Mesenchymal stem cell (in vitro differentiated cells and primary cell): ENCODE measurements around the gene EPC2.

Experiments
- DNase-seq: peaks from one replicate; pipeline ENCODE4 v3.0.0-alpha.2; 2013
- H2AFZ ChIP-seq: one replicate; pipeline ENCODE4 v1.6.1; 2013; ENCODE audit warnings: low read depth, mild to moderate bottlenecking, control low read depth, inconsistent platforms, low read length, moderate library complexity
- H2AK5ac ChIP-seq: 2 replicates; pipeline ENCODE4 v1.6.1; 2013; ENCODE audit warnings: low read length, moderate library complexity, mild to moderate bottlenecking, inconsistent platforms; ENCODE audit not compliant: severe bottlenecking
- H2BK120ac ChIP-seq: one replicate; pipeline ENCODE4 v1.6.1; 2013; ENCODE audit warnings: low read depth, mild to moderate bottlenecking, inconsistent platforms, low read length, moderate library complexity
- H2BK12ac ChIP-seq, 2 experiments: one replicate each; pipeline ENCODE4 v1.6.1; 2013; ENCODE audit warnings: inconsistent platforms in 2 of 2, low read length in 2 of 2, mild to moderate bottlenecking in 2 of 2, moderate library complexity in 2 of 2, control low read depth in 1 of 2
- H2BK15ac ChIP-seq: one replicate; pipeline ENCODE4 v1.6.1; 2013; ENCODE audit warnings: mild to moderate bottlenecking, low read depth, inconsistent platforms; ENCODE audit not compliant: poor library complexity, severe bottlenecking
- H2BK5ac ChIP-seq: 2 replicates; pipeline ENCODE4 v1.6.1; 2013; ENCODE audit warnings: low read depth, mild to moderate bottlenecking, low read length, control low read depth, inconsistent platforms; ENCODE audit not compliant: poor library complexity, severe bottlenecking
- H3K14ac ChIP-seq, 2 experiments: one replicate each; pipeline ENCODE4 v1.6.1; 2013; ENCODE audit warnings: inconsistent platforms in 2 of 2, low read length in 2 of 2, control low read depth in 1 of 2, mild to moderate bottlenecking in 1 of 2, moderate library complexity in 1 of 2
- H3K18ac ChIP-seq, 2 experiments: one replicate each; pipeline ENCODE4 v1.6.1; 2013; ENCODE audit warnings: inconsistent platforms in 2 of 2, low read length in 2 of 2, control low read depth in 1 of 2, low read depth in 1 of 2, mild to moderate bottlenecking in 1 of 2
- H3K23ac ChIP-seq, 2 experiments: one replicate each; pipeline ENCODE4 v1.6.1; 2013; ENCODE audit warnings: inconsistent platforms in 2 of 2, low read length in 2 of 2, mild to moderate bottlenecking in 2 of 2, moderate library complexity in 2 of 2, control low read depth in 1 of 2
- H3K27ac ChIP-seq: 2 replicates; pipeline ENCODE4 v1.5.1; 2013; ENCODE audit warnings: mild to moderate bottlenecking, moderate library complexity, low read length, control low read depth, inconsistent platforms; ENCODE audit not compliant: poor library complexity, severe bottlenecking
- H3K27me3 ChIP-seq, 2 experiments: 2 replicates each; pipeline versions ENCODE4 v1.6.1 to v1.7.0; 2013; ENCODE audit warnings: low read length in 2 of 2, mild to moderate bottlenecking in 2 of 2, moderate library complexity in 2 of 2, control low read depth in 1 of 2, inconsistent platforms in 1 of 2; ENCODE audit not compliant: control insufficient read depth in 1 of 2, insufficient read depth in 1 of 2
- H3K36me3 ChIP-seq, 2 experiments: 2 replicates each; pipeline versions ENCODE4 v1.6.1 to v1.7.0; 2013; ENCODE audit warnings: low read length in 2 of 2, control low read depth in 1 of 2, inconsistent platforms in 1 of 2, low read depth in 1 of 2, mild to moderate bottlenecking in 1 of 2; ENCODE audit not compliant: insufficient read depth in 2 of 2, control insufficient read depth in 1 of 2
- H3K4ac ChIP-seq, 2 experiments: one replicate each; pipeline ENCODE4 v1.6.1; 2013; ENCODE audit warnings: inconsistent platforms in 2 of 2, low read length in 2 of 2, mild to moderate bottlenecking in 2 of 2, moderate library complexity in 2 of 2, control low read depth in 1 of 2, low read depth in 1 of 2
- H3K4me1 ChIP-seq: 2 replicates; pipeline ENCODE4 v1.6.1; 2013; ENCODE audit warnings: low read depth, low read length, control low read depth; ENCODE audit not compliant: control insufficient read depth, insufficient read depth
- H3K4me2 ChIP-seq: 2 replicates; pipeline ENCODE4 v1.6.1; 2013; ENCODE audit warnings: low read length, mild to moderate bottlenecking, inconsistent platforms; ENCODE audit not compliant: poor library complexity, severe bottlenecking
- H3K4me3 ChIP-seq, 2 experiments: 2 replicates each; pipeline versions ENCODE4 v1.5.1 to v1.7.0; 2013; ENCODE audit warnings: low read length in 2 of 2, mild to moderate bottlenecking in 2 of 2, control low read depth in 1 of 2, low read depth in 1 of 2; ENCODE audit not compliant: insufficient read depth in 1 of 2
- H3K79me1 ChIP-seq: replicated peaks from 2 replicates; pipeline ENCODE4 v1.6.1; 2013; ENCODE audit warnings: mild to moderate bottlenecking, control low read depth, low read length, inconsistent platforms; ENCODE audit not compliant: poor library complexity, severe bottlenecking
- H3K9ac ChIP-seq: 2 replicates; pipeline ENCODE4 v1.7.0; 2013; ENCODE audit warnings: mild to moderate bottlenecking, low read length, moderate library complexity
- H3K9me3 ChIP-seq: 2 replicates; pipeline ENCODE4 v1.7.0; 2013; ENCODE audit warnings: mild to moderate bottlenecking, low read length; ENCODE audit not compliant: control insufficient read depth
- H4K8ac ChIP-seq: one replicate; pipeline ENCODE4 v1.6.1; 2013; ENCODE audit warnings: inconsistent platforms, mild to moderate bottlenecking, low read length, moderate library complexity
- H4K91ac ChIP-seq: one replicate; pipeline ENCODE4 v1.6.1; 2013; ENCODE audit warnings: mild to moderate bottlenecking, low read length, inconsistent platforms
- WGBS: methylation state at CpG from one replicate; pipeline ENCODE4 v1.1.7; 2013; ENCODE audit warnings: mixed read lengths; 5-methylcytosine and 5-hydroxymethylcytosine counted together

EPC2 gene

GRCh38 chr2:148649936-148650335, 5.4 kb downstream of the EPC2 start:
- Histone ChIP-seq H3K14ac (no peak overlapping the region), H2BK5ac (no peak overlapping the region), H3K23ac (no peak overlapping the region), H3K27ac (no peak overlapping the region), H4K91ac (no peak overlapping the region), H3K79me1 (peaks cover 3% of the 10 kb centered on the region), H2BK12ac (no peak overlapping the region), H3K27me3 (no peaks in the 10 kb centered on the region), H3K4me3 (no peak overlapping the region), H3K36me3 (no peaks in the 10 kb centered on the region), H3K4ac (no peak overlapping the region), H2BK15ac (no peak overlapping the region), H2AFZ (no peak overlapping the region), H2AK5ac (no peak overlapping the region), H3K18ac (no peak overlapping the region), H3K4me1 (peaks cover 3% of the 10 kb centered on the region), H3K4me2 (no peak overlapping the region), H2BK120ac (no peak overlapping the region), H3K9me3 (no peaks in the 10 kb centered on the region), H4K8ac (no peak overlapping the region), H3K9ac (no peak overlapping the region)
- no peak for DNase-seq

- 98% methylated on average over 2 of the region's 2 CpGs for WGBS
- Histone ChIP-seq H3K18ac (no peak overlapping the region), H3K79me1 (peaks cover 3% of the 10 kb centered on the region), H3K4ac (no peak overlapping the region), H3K9ac (no peak overlapping the region), H3K9me3 (no peaks in the 10 kb centered on the region), H3K23ac (no peak overlapping the region), H3K27ac (no peak overlapping the region), H2BK5ac (no peak overlapping the region), H2AFZ (no peak overlapping the region), H3K36me3 (no peaks in the 10 kb centered on the region), H2AK5ac (no peak overlapping the region), H3K4me2 (no peak overlapping the region), H4K8ac (no peak overlapping the region), H2BK12ac (no peak overlapping the region), H3K4me1 (peaks cover 3% of the 10 kb centered on the region), H3K14ac (no peak overlapping the region), H3K27me3 (no peaks in the 10 kb centered on the region), H3K4me3 (no peak overlapping the region), H2BK120ac (no peak overlapping the region), H4K91ac (no peak overlapping the region), H2BK15ac (no peak overlapping the region)
- no peak for DNase-seq
Observed at GRCh38 chr2:148650881-148651280, 6.3 kb downstream of the EPC2 start.

GRCh38 chr2:148651972-148652371, 7.4 kb downstream of the EPC2 start:
- Histone ChIP-seq H3K4me2 (no peak overlapping the region), H4K91ac (no peak overlapping the region), H3K4me3 (no peak overlapping the region), H2BK15ac (no peak overlapping the region), H3K27me3 (no peaks in the 10 kb centered on the region), H2AFZ (no peak overlapping the region), H3K9me3 (no peaks in the 10 kb centered on the region), H3K9ac (no peak overlapping the region), H3K4me1 (no peaks in the 10 kb centered on the region), H2BK120ac (no peak overlapping the region), H3K36me3 (no peaks in the 10 kb centered on the region), H4K8ac (no peak overlapping the region), H3K27ac (no peak overlapping the region), H3K4ac (no peak overlapping the region), H3K18ac (no peak overlapping the region), H2AK5ac (no peak overlapping the region), H3K14ac (no peak overlapping the region), H2BK5ac (no peak overlapping the region), H3K79me1 (peaks cover 3% of the 10 kb centered on the region), H2BK12ac (no peak overlapping the region), H3K23ac (no peak overlapping the region)
- no peak for DNase-seq
- 85% methylated on average over 2 of the region's 2 CpGs for WGBS

- Histone ChIP-seq H2BK120ac (no peak overlapping the region), H2BK15ac (no peak overlapping the region), H3K4me1 (no peaks in the 10 kb centered on the region), H3K27ac (no peak overlapping the region), H4K91ac (no peak overlapping the region), H2BK5ac (no peak overlapping the region), H4K8ac (no peak overlapping the region), H3K4ac (no peak overlapping the region), H2AK5ac (no peak overlapping the region), H2AFZ (no peak overlapping the region), H3K4me3 (no peak overlapping the region), H3K14ac (no peak overlapping the region), H3K18ac (no peak overlapping the region), H3K27me3 (no peaks in the 10 kb centered on the region), H3K36me3 (no peaks in the 10 kb centered on the region), H3K9ac (no peak overlapping the region), H3K4me2 (no peak overlapping the region), H3K9me3 (no peaks in the 10 kb centered on the region), H2BK12ac (no peak overlapping the region), H3K79me1 (peaks cover 3% of the 10 kb centered on the region), H3K23ac (no peak overlapping the region)
- WGBS, result 36% methylated on average over 1 of the region's 2 CpGs
- DNase-seq, result peak; percentile 52
Observed at GRCh38 chr2:148653437-148653836, 8.9 kb downstream of the EPC2 start.
